Neural progenitor cell (in vitro differentiated cells): ENCODE results near the gene UROS.

Experiments
- EZH2 ChIP-seq: fragments of 200-600 bp; sonication (generic); IDR thresholded peaks from 2 replicates; pipeline ENCODE4 v1.6.1; 2017; ENCODE audit warnings: antibody characterized with exemption, mild to moderate bottlenecking, moderate library complexity
- TF ChIP-seq, protein P1 (sequence below): fragments of 200-600 bp; sonication (generic); IDR thresholded peaks from 2 replicates; pipeline ENCODE4 v1.5.1; 2017; ENCODE audit warnings: antibody characterized with exemption, mild to moderate bottlenecking

DNA sequence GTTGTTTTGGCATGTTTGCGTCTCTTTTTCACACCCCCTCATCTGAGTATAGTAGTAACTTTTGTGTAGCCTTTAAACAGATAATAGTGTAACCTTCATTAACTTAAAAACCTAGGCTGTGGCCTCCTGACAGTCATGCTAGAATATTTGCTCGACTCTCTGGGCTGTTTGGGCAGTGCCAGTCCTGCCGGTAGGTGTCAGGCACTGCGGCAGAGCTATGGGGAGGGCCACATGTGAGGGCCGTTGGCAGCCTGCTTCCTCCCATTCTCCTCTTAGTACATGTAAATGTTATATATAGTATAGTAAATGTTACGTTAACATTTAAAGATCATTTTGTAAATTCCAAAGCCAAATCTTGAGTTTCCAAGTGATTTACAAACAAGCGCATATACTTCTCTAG, 26.4 kb upstream of the UROS start:
- TF ChIP-seq, protein P1, sequence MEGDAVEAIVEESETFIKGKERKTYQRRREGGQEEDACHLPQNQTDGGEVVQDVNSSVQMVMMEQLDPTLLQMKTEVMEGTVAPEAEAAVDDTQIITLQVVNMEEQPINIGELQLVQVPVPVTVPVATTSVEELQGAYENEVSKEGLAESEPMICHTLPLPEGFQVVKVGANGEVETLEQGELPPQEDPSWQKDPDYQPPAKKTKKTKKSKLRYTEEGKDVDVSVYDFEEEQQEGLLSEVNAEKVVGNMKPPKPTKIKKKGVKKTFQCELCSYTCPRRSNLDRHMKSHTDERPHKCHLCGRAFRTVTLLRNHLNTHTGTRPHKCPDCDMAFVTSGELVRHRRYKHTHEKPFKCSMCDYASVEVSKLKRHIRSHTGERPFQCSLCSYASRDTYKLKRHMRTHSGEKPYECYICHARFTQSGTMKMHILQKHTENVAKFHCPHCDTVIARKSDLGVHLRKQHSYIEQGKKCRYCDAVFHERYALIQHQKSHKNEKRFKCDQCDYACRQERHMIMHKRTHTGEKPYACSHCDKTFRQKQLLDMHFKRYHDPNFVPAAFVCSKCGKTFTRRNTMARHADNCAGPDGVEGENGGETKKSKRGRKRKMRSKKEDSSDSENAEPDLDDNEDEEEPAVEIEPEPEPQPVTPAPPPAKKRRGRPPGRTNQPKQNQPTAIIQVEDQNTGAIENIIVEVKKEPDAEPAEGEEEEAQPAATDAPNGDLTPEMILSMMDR, result no peak
- no peak for TF ChIP-seq EZH2
